Gastroesophageal sphincter (tissue), 4 donors: ENCODE measurements around the gene BACH1. TPM values are rescaled to one million over a fixed set of nuclear protein-coding genes. Genes with fewer than 3 reads are reported as not detected.
A peak's percentile ranks its signal among the peaks of the same experiment; 100 is the strongest.
"Not testable (repeated sequence)": the region's sequence is repeated elsewhere in the genome, so short reads cannot be mapped to it uniquely, and the experiment has no call there.

Source experiments
- ATAC-seq: fragments of 150-250 bp; one replicate; pipeline ENCODE4 v1.9.1; 2016; ENCODE audit warnings: mild to moderate bottlenecking, moderate library complexity
- H3K27ac ChIP-seq, 4 donors: fragments of 200-600 bp; sonication (generic) in 3 of 4; 1 replicate in 3 of 4; 2 replicates in 1 of 4; pipeline ENCODE4 v1.5.1; 2016 to 2019
- H3K27me3 ChIP-seq: fragments of 200-600 bp; sonication (generic); one replicate; pipeline ENCODE4 v1.5.1; 2019
- H3K36me3 ChIP-seq, 2 donors: fragments of 200-600 bp; sonication (generic); one replicate each; pipeline ENCODE4 v1.5.1; 2019; ENCODE audit warnings: control low read depth in 1 of 2
- H3K4me1 ChIP-seq, 3 donors: fragments of 200-600 bp; sonication (generic); 1 replicate in 2 of 3; 2 replicates in 1 of 3; pipeline ENCODE4 v1.5.1; 2016 to 2019; ENCODE audit warnings: control low read depth in 2 of 3
- H3K4me3 ChIP-seq, 2 donors: fragments of 200-600 bp; sonication (generic); one replicate each; pipeline ENCODE4 v1.5.1; 2019; ENCODE audit warnings: mild to moderate bottlenecking in 1 of 2, moderate library complexity in 1 of 2
- H3K9me3 ChIP-seq, 3 donors: fragments of 200-600 bp; sonication (generic); one replicate each; pipeline ENCODE4 v1.5.1; 2017 to 2019; ENCODE audit warnings: control low read depth in 2 of 3
- CTCF ChIP-seq, 4 experiments: fragments of 200-600 bp in 2 of 4; fragments of 450-650 bp in 2 of 4; sonication (generic) in 1 of 4; IDR thresholded peaks; one replicate each; pipeline ENCODE4 v1.5.1; 2017 to 2019; ENCODE audit warnings: antibody characterized with exemption in 4 of 4, mild to moderate bottlenecking in 2 of 4, moderate library complexity in 2 of 4
- EP300 ChIP-seq: sonication (generic); formaldehyde crosslinking; IDR thresholded peaks from one replicate; pipeline ENCODE4 v1.6.1; 2017; ENCODE audit warnings: antibody characterized with exemption, mild to moderate bottlenecking
- POLR2A ChIP-seq, 2 donors: fragments of 450-650 bp; IDR thresholded peaks; one replicate each; pipeline ENCODE4 v1.6.1; 2017; ENCODE audit warnings: antibody characterized with exemption in 2 of 2, mild to moderate bottlenecking in 2 of 2, moderate library complexity in 1 of 2
- POLR2AphosphoS5 ChIP-seq: sonication (generic); formaldehyde crosslinking; IDR thresholded peaks from one replicate; pipeline ENCODE4 v1.6.1; 2017; ENCODE audit warnings: antibody characterized with exemption
- WGBS, 2 donors: methylation state at CpG; one replicate each; pipeline ENCODE4 v1.1.5; 2018; ENCODE audit warnings: low coverage in 1 of 2; 5-methylcytosine and 5-hydroxymethylcytosine counted together
- total RNA-seq, 4 donors: library from RNA; depleted of rRNA; stranded (reverse); fragments of >200 nt; gene quantifications; one replicate each; pipeline ENCODE4 v1.1.0, GENCODE V29; 2016

The BACH1 gene
- total RNA-seq, 4 donors from 2014 or later = 43.6 to 60.9 (median 52.3) TPM

GRCh38 chr21:29351691-29352090 is 53.0 kb downstream of the BACH1 start:
- H3K9me3 ChIP-seq = peaks cover 0 to 10% (median 0%) of the 10 kb centered on the region in 3 donors
- peaks cover 0 to 22% of the 10 kb centered on the region in 2 donors for H3K36me3 ChIP-seq
- no peak for ATAC-seq
- H3K4me1 ChIP-seq = peaks cover 3 to 32% (median 9%) of the 10 kb centered on the region in 3 donors
- peak overlapping the region in 1 of 4 donors; percentile 24 for H3K27ac ChIP-seq
- H3K27me3 ChIP-seq = no peaks in the 10 kb centered on the region
- no peak overlapping the region for H3K4me3 ChIP-seq
- TF ChIP-seq POLR2AphosphoS5 = no peak
- no peak for TF ChIP-seq CTCF (IDR thresholded peaks at IDR 0.05)
- TF ChIP-seq EP300 = no peak
- TF ChIP-seq POLR2A (IDR thresholded peaks at IDR 0.05) = no peak

- H3K27me3 ChIP-seq, H3K9me3 ChIP-seq, ATAC-seq, H3K27ac ChIP-seq, H3K4me3 ChIP-seq: not testable (repeated sequence)
- H3K36me3 ChIP-seq = peaks cover 0 to 22% of the 10 kb centered on the region in 2 donors
- 95 to 99% methylated on average over 8 to 10 of the region's 14 CpGs for WGBS, 2 donors
- peaks cover 0 to 11% (median 0%) of the 10 kb centered on the region in 3 donors for H3K4me1 ChIP-seq
These were observed 56.5 kb downstream of the BACH1 start for GRCh38 chr21:29355043-29355710.

DNA sequence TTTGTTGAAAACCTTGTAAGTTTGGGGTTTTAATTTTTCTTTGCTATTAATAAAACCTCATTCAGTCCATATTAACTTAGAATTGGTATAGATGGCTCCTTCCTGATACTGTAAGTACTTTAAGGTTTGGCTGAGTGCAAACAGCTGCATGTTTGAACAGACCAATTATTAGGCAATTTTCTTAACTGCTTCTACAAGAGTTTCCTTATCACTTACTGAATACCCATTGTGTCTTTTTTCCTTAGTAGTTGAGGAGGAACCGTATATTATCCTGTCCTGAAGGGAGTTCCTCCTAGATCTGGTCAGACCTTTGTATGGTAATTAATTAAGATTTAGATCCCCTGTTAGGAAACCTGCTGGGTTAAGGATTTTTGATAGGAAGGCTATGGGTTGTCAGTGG is 57.6 kb downstream of the BACH1 start:
- H3K4me3 ChIP-seq, H3K4me1 ChIP-seq, ATAC-seq: not testable (repeated sequence)

GRCh38 chr21:29356810-29357209 is 58.1 kb downstream of the BACH1 start:
- peaks cover 0 to 22% of the 10 kb centered on the region in 2 donors for H3K36me3 ChIP-seq
- not testable (repeated sequence) for H3K4me3 ChIP-seq, H3K27me3 ChIP-seq, ATAC-seq, H3K4me1 ChIP-seq, H3K9me3 ChIP-seq, H3K27ac ChIP-seq
- 96 to 100% methylated on average over 1 to 4 of the region's 4 CpGs for WGBS, 2 donors

More for the DNA sequence above, 57.6 kb downstream of the BACH1 start:
- not testable (repeated sequence) for H3K27me3 ChIP-seq, H3K9me3 ChIP-seq, H3K27ac ChIP-seq
- H3K36me3 ChIP-seq = peaks cover 0 to 22% of the 10 kb centered on the region in 2 donors
- WGBS, 2 donors = 86 to 91% methylated on average over 1 of the region's 1 CpG

GRCh38 chr21:29359718-29360117 is 61.0 kb downstream of the BACH1 start:
- H3K36me3 ChIP-seq = peaks cover 0 to 20% of the 10 kb centered on the region in 2 donors
- H3K4me3 ChIP-seq = no peak overlapping the region
- H3K27ac ChIP-seq = no peak overlapping the region
- no peak for ATAC-seq
- 84 to 93% methylated on average over 3 of the region's 3 CpGs for WGBS, 2 donors
- H3K27me3 ChIP-seq = no peaks in the 10 kb centered on the region
- TF ChIP-seq CTCF (IDR thresholded peaks at IDR 0.05) = no peak
- no peak for TF ChIP-seq POLR2A (IDR thresholded peaks at IDR 0.05)
- TF ChIP-seq EP300 = no peak
- TF ChIP-seq POLR2AphosphoS5 = no peak
- no peaks in the 10 kb centered on the region for H3K4me1 ChIP-seq
- peaks cover 0 to 8% (median 0%) of the 10 kb centered on the region in 3 donors for H3K9me3 ChIP-seq

GRCh38 chr21:29360799-29361765 is 62.4 kb downstream of the BACH1 start:
- Histone ChIP-seq H3K27ac (no peak overlapping the region), H3K9me3 (no peaks in the 10 kb centered on the region), H3K4me1 (no peaks in the 10 kb centered on the region), H3K4me3 (no peak overlapping the region), H3K36me3 (peaks cover 0 to 11% of the 10 kb centered on the region in 2 donors), H3K27me3 (no peaks in the 10 kb centered on the region)
- 84 to 85% methylated on average over 8 to 9 of the region's 9 CpGs for WGBS, 2 donors
- TF ChIP-seq POLR2A (IDR thresholded peaks at IDR 0.05) = no peak
- TF ChIP-seq CTCF (IDR thresholded peaks at IDR 0.05) = no peak
- no peak for TF ChIP-seq EP300
- no peak for TF ChIP-seq POLR2AphosphoS5
- ATAC-seq = no peak
